ENCODE data around the gene FRS2.

GRCh38 chr12:69600804-69601203 is 130.6 kb downstream of the FRS2 start:
- no peak for TF ChIP-seq BHLHE40 (IDR thresholded peaks at IDR 0.05; ENCODE audit: borderline replicate concordance in 1 of 2, low read depth in 2 of 2, low read length in 1 of 2)
- TF ChIP-seq STAT3 (IDR thresholded peaks at IDR 0.05; ENCODE audit: low read depth, low read length): no peak
- TF ChIP-seq SP1 (IDR thresholded peaks at IDR 0.05; ENCODE audit: low read depth, low read length): no peak
- TF ChIP-seq CTCF (IDR thresholded peaks at IDR 0.05 in 2 of 3, conservative IDR thresholded peaks at IDR 0.05 in 1 of 3; ENCODE audit: control insufficient read depth in 2 of 3, extremely low read depth in 1 of 3, insufficient read depth in 1 of 3, low read depth in 3 of 3, low read length in 3 of 3): no peak
- no peak for TF ChIP-seq POLR2A (IDR thresholded peaks at IDR 0.05; ENCODE audit: low read depth, low read length)
- no peak for TF ChIP-seq PML (IDR thresholded peaks at IDR 0.05; ENCODE audit: low read length)
- no peak for TF ChIP-seq POLR2AphosphoS5 (IDR thresholded peaks at IDR 0.05; ENCODE audit: low read length)
- TF ChIP-seq ZNF384 (IDR thresholded peaks at IDR 0.05; ENCODE audit: borderline replicate concordance, low read depth, low read length): no peak
- no peak for TF ChIP-seq NFYB (IDR thresholded peaks at IDR 0.05; ENCODE audit: insufficient read depth, low read depth, low read length)
- TF ChIP-seq HDAC6 (IDR thresholded peaks at IDR 0.05; ENCODE audit: unreplicated experiment): no peak
- no peak for TF ChIP-seq FOS (IDR thresholded peaks at IDR 0.05; ENCODE audit: borderline replicate concordance, extremely low read depth, insufficient read length)

All from GM12878 (cell line).